GM10266 (cell line): ENCODE data around the gene SNX14.
"Not testable (repeated sequence)": the region's sequence is repeated elsewhere in the genome, so short reads cannot be mapped to it uniquely, and the experiment has no call there.

Experiments used
- DNase-seq: peaks from one replicate; pipeline ENCODE4 v3.0.0; 2012; ENCODE audit errors: extremely low spot score
- TF ChIP-seq, protein P1 (sequence below): IDR thresholded peaks from 2 replicates; pipeline ENCODE4 v1.5.1; 2012; ENCODE audit warnings: mild to moderate bottlenecking, low read depth; ENCODE audit not compliant: control insufficient read depth, insufficient read depth; ENCODE audit errors: missing control alignments

The SNX14 gene

DNA sequence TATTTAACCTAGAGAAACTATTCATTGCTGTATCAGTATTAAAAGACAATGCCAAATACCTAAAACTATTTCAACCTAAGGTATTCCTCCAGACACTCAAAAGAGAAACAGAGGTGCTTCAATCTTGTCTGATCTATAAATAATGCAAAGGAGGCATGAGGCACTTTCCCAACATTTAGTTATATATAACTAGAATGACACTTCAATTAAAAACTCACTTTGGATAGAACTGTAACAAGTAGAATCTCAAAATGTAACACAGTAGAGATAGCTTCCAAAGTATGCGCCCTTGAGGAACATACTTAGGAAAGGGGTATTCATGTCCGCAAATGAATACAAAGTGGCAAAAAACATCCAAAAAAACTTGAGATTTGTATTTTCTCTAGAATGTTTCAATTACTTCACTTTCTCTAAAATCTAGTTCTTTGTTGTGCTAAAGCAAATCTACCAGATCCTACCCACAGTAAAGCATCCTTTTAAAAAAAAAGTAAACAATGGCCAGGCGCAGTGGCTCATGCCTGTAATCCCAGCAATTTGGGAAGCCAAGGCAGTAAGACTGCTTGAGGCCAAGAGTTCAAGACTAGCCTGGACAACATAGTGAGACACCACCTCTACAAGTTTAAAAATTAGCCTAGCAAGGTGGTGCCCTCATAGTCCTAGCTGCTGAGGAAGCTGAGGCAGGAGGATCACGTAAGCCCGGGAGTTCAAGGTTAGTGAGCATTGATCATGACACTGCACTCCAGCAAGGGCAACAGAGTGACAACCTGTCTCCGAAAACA is 38.7 kb upstream of the SNX14 start:
- TF ChIP-seq, protein P1, sequence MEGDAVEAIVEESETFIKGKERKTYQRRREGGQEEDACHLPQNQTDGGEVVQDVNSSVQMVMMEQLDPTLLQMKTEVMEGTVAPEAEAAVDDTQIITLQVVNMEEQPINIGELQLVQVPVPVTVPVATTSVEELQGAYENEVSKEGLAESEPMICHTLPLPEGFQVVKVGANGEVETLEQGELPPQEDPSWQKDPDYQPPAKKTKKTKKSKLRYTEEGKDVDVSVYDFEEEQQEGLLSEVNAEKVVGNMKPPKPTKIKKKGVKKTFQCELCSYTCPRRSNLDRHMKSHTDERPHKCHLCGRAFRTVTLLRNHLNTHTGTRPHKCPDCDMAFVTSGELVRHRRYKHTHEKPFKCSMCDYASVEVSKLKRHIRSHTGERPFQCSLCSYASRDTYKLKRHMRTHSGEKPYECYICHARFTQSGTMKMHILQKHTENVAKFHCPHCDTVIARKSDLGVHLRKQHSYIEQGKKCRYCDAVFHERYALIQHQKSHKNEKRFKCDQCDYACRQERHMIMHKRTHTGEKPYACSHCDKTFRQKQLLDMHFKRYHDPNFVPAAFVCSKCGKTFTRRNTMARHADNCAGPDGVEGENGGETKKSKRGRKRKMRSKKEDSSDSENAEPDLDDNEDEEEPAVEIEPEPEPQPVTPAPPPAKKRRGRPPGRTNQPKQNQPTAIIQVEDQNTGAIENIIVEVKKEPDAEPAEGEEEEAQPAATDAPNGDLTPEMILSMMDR: no peak
- DNase-seq: no peak

DNA sequence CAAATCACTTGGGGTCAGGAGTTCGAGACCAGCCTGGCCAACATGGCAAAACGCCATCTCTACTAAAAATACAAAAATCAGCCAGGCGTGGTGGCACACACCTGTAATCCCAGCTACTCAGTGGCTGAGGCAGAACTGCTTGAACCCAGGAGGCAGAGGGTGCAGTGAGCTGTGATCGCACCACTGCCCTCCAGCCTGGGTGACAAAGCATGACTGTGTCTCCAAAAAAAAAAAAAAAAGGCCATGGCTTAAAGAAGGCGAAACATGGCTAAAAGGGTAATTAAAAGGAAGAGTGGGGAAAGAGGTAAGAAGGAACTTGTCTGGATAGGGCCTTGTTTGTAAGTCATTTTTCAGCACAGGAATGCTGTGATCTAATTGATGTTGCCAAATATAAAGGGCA is 37.5 kb upstream of the SNX14 start:
- not testable (repeated sequence) for DNase-seq

DNA sequence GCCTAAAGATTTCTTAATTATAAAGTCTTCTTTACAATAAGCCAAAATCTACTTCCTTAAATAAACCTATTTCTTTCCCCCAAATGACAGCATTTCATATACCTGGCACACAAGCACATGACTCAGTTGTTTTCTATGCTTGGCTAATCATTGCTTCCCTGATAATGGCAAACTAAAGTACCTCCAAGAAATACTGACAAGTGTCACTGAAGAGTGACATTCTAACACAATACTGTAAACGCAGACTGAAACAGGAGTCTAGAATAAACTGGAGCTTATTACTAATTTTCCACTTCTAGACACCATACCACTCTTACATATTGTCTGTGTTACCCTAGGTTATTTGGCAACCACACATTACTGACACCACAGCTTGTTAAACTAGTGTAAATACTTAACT is 34.7 kb upstream of the SNX14 start:
- no peak for DNase-seq
- TF ChIP-seq, protein P1: no peak

DNA sequence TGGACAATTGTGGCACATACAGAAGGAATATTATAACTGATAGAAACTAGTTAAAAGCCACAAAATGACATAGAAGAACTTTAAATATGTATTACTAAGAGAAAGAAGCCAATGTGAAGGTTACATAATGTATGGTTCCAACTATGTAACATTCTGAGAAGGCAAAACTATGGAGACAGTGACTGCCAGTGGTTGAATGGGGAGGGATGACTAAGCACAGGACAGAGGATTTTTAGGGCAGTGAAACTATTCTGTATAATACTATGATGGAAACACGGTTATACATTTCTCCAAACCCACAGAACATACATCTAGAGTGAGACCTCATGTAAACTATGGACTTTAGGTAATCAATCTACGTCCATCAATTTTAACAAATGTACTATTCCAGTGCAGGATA is 26.6 kb upstream of the SNX14 start:
- TF ChIP-seq, protein P1: no peak
- no peak for DNase-seq

DNA sequence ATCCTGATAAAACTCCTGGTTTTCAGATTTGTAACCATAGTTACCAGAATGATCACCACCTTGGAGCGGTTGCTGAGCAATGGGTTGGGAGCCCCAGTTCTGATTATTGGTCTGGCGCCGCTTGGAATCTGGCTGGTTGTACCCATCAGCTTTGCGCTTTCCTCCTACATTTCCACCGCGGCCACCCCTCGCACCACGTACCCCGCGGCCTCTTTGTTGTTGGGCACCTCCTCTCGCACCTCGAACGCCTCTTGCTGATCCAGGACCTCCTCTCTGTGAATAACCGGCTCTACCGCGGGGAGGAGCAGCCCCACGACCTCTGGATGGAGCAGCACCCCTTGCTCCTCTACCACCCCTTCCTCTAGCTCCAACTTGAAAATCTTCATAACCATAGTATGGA is 21.1 kb upstream of the SNX14 start:
- no peak for DNase-seq
- TF ChIP-seq, protein P1: no peak

DNA sequence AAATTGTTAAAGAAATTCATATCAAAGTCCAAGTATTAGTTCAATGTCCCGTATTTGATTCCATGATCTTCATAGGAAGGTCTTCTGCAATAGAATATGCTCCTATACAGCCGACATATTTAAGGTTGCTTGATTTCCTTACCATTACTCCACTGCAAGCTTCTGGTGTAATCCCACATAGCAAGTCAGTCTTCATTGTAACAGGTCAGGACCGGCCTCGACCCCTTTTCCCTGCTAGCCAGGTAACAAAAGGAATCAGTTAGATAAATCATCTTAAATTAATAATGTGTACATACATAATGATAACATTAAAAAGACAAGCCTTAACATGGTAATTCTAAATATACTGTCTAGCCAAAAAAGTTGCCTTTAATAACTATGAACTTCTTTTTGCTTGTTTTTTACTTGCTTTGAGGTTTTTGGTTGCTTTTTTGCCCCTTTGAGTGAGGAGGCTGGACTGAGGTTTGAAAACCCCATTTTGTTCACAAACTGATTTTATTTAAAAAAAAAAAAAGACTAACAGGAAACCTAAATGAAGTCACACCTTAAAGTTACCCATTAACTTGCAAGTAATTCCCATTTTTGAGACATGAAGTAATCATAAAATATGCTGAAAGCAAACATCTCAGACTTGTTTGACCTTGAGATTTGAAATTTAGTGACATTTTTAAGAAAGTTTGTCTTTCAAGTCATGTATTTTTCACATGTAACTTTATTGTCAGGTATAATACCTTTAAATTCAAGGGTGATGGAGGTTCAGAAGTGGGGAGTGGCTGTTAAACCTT is 19.2 kb upstream of the SNX14 start:
- TF ChIP-seq, protein P1: no peak
- DNase-seq: no peak

DNA sequence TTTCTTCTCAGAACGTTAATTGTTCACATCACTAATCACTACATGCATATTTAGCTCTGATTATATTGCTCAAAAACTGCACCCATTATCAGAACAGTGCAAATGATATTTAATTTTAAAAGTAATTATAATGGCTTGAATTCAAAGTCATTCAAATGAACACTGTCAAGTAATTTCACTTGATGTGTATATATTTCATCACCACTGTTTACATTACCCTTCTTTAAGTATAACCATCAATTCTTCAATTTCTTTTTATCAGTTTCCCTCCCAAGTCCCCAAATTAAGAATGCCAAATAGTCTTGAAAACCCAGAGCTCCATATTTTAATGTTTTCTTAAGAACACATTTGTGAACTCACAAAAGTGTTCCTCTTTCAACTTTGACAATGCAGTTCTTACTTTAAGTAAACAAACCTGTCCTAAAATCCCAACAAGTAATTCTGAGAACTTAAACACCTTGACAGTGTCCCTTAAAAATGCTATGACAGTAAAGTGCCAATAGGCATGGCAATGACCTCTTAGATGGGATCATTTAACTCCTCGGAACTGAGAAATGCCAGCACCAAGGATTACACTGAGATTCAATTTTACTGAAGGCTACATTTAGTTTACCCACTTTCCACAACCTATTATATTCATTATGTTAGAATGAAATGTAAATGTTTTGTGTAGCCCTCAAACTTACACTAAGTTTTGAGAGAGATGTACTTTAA is 16.7 kb upstream of the SNX14 start:
- no peak for DNase-seq
- TF ChIP-seq, protein P1: no peak
